GM21786 (cell line): ENCODE measurements around the gene CUX1.

Experiments used
- ATAC-seq: cut with Tn5 transposase; IDR thresholded peaks from one replicate; pipeline ENCODE4 v1.9.1; 2021; ENCODE audit not compliant: unreplicated experiment

CUX1 gene

GRCh38 chr7:101952355-101953247 lies 135.2 kb downstream of the CUX1 start:
- ATAC-seq, result no peak

GRCh38 chr7:101953248-101953819 lies 135.9 kb downstream of the CUX1 start:
- ATAC-seq, result peak; percentile 60

- no peak for ATAC-seq
Measured at GRCh38 chr7:101954499-101954898, 137.1 kb downstream of the CUX1 start.

GRCh38 chr7:101956130-101956529 lies 138.7 kb downstream of the CUX1 start:
- no peak for ATAC-seq

- ATAC-seq, result no peak
Measured at GRCh38 chr7:101957744-101958525, 140.5 kb downstream of the CUX1 start.

GRCh38 chr7:101959342-101959741 lies 141.9 kb downstream of the CUX1 start:
- ATAC-seq, result no peak

GRCh38 chr7:101959829-101960228 lies 142.4 kb downstream of the CUX1 start:
- ATAC-seq, result no peak

GRCh38 chr7:101960323-101960722 lies 142.9 kb downstream of the CUX1 start:
- no peak for ATAC-seq

- ATAC-seq, result no peak
Measured at GRCh38 chr7:101960985-101961708, 143.7 kb downstream of the CUX1 start.

GRCh38 chr7:101961811-101962210 lies 144.4 kb downstream of the CUX1 start:
- ATAC-seq, result no peak

- no peak for ATAC-seq
Measured at GRCh38 chr7:101963693-101964092, 146.3 kb downstream of the CUX1 start.

- no peak for ATAC-seq
Measured at GRCh38 chr7:101964680-101965452, 147.4 kb downstream of the CUX1 start.

GRCh38 chr7:101968720-101969466 lies 151.5 kb downstream of the CUX1 start:
- no peak for ATAC-seq

- no peak for ATAC-seq
Measured at GRCh38 chr7:101969997-101970585, 152.7 kb downstream of the CUX1 start.

GRCh38 chr7:101970801-101971200 lies 153.4 kb downstream of the CUX1 start:
- ATAC-seq, result no peak

- no peak for ATAC-seq
Measured at GRCh38 chr7:101971457-101971856, 154.0 kb downstream of the CUX1 start.

GRCh38 chr7:101972627-101973026 lies 155.2 kb downstream of the CUX1 start:
- no peak for ATAC-seq

GRCh38 chr7:101973130-101973529 lies 155.7 kb downstream of the CUX1 start:
- no peak for ATAC-seq

- ATAC-seq, result no peak
Measured at GRCh38 chr7:101974393-101974792, 157.0 kb downstream of the CUX1 start.
